ENCODE results near the gene HDAC4. TPM values are rescaled to one million over a fixed set of nuclear protein-coding genes. Genes with fewer than 3 reads are reported as not detected.

Gene HDAC4
- total and polyA plus RNA-seq, 10 of the 15 experiments (the other 5 are each of a cell fraction or from before 2014, with no cell fraction given): 0.22 to 15.7 (median 4.8) TPM

GRCh38 chr2:239141021-239141760 lies 259.6 kb downstream of the HDAC4 start:
- Histone ChIP-seq H3K79me2 (ENCODE audit: control insufficient read depth, insufficient read depth, low read length) (no peaks in the 10 kb centered on the region), H4K20me1 (ENCODE audit: control insufficient read depth, insufficient read depth) (no peaks in the 10 kb centered on the region), H3K4me3 (no peak overlapping the region), H3K27ac (ENCODE audit: control insufficient read depth, insufficient read depth) (no peak overlapping the region), H3K36me3 (ENCODE audit: control insufficient read depth in 2 of 2, insufficient read depth in 2 of 2, low read length in 1 of 2) (no peaks in the 10 kb centered on the region), H3K4me1 (ENCODE audit: control insufficient read depth, insufficient read depth, low read length) (peaks cover 8% of the 10 kb centered on the region), H3K9ac (ENCODE audit: control insufficient read depth, insufficient read depth, low read length) (no peak overlapping the region), H2AFZ (ENCODE audit: control insufficient read depth, low read depth, low read length) (no peak overlapping the region), H3K4me2 (ENCODE audit: control insufficient read depth, insufficient read depth) (no peak overlapping the region), H3K9me3 (replicated peaks; ENCODE audit: control insufficient read depth, insufficient read depth, low read length) (no peaks in the 10 kb centered on the region), H3K27me3 (replicated peaks in 1 of 2; ENCODE audit: control insufficient read depth in 2 of 2, insufficient read depth in 2 of 2, low read length in 1 of 2) (no peaks in the 10 kb centered on the region)
- TF ChIP-seq, protein P1, sequence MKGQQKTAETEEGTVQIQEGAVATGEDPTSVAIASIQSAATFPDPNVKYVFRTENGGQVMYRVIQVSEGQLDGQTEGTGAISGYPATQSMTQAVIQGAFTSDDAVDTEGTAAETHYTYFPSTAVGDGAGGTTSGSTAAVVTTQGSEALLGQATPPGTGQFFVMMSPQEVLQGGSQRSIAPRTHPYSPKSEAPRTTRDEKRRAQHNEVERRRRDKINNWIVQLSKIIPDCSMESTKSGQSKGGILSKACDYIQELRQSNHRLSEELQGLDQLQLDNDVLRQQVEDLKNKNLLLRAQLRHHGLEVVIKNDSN (IDR thresholded peaks at IDR 0.05; ENCODE audit: borderline replicate concordance, extremely low read length, insufficient read depth, low read depth, low read length): no peak
- TF ChIP-seq BCL11A (IDR thresholded peaks at IDR 0.05; ENCODE audit: low read depth, low read length) (no peak), TCF3 (IDR thresholded peaks at IDR 0.05; ENCODE audit: borderline replicate concordance, insufficient read depth, low read depth, low read length) (no peak), NR2F1 (conservative IDR thresholded peaks at IDR 0.05) (no peak), MYC (IDR thresholded peaks at IDR 0.05; ENCODE audit: insufficient read depth, insufficient read length, insufficient replicate concordance, low read length, severe bottlenecking) (no peak), ELK1 (IDR thresholded peaks at IDR 0.05; ENCODE audit: low read depth, low read length) (no peak), BRCA1 (IDR thresholded peaks at IDR 0.05; ENCODE audit: low read depth, low read length) (no peak), NR2C2 (IDR thresholded peaks at IDR 0.05; ENCODE audit: borderline replicate concordance, control insufficient read depth, insufficient read length, low read depth) (no peak), ATF7 (IDR thresholded peaks at IDR 0.05; ENCODE audit: low read depth) (no peak), HDGF (IDR thresholded peaks at IDR 0.05) (no peak)
- DNase-seq (ENCODE audit: low read depth, low spot score): no peak
- ChIA-PET RAD21 (ENCODE audit: unreplicated experiment) (no interaction called here), POLR2A (no interaction called here), CTCF (interaction anchor here (0.5 kb wide), 1 partner anchor 107 kb away, joined by 3 read pairs; no protein-coding TSS in a partner anchor), SMC1A (ENCODE audit: uncharacterized antibody, unreplicated experiment) (no interaction called here)
- in situ Hi-C loops (cut with MboI): no loop called here
- intact Hi-C loops (cut with micrococcal nuclease; ENCODE audit: unreplicated experiment): loop anchor here (5.0 to 10.0 kb wide), 2 partner anchors 114 to 256 kb away; no protein-coding TSS in a partner anchor
- no TSS peak for BruUV-seq (replicated peaks)
- ATAC-seq: no peak
- FAIRE-seq: no peak
- WGBS (ENCODE audit: insufficient coverage, insufficient replicate concordance, low lambda C conversion rate, missing lambda C conversion rate): 85% methylated on average over 14 of the region's 14 CpGs

Data from GM12878 (cell line).